ENCODE measurements around the gene BEND6. TPM values are rescaled to one million over a fixed set of nuclear protein-coding genes. Genes with fewer than 3 reads are reported as not detected.

Gene BEND6
- total and polyA plus RNA-seq, 2 of the 8 experiments (the other 6 are each of a cell fraction or from before 2014, with no cell fraction given), result 0.71 to 2.1 TPM

DNA sequence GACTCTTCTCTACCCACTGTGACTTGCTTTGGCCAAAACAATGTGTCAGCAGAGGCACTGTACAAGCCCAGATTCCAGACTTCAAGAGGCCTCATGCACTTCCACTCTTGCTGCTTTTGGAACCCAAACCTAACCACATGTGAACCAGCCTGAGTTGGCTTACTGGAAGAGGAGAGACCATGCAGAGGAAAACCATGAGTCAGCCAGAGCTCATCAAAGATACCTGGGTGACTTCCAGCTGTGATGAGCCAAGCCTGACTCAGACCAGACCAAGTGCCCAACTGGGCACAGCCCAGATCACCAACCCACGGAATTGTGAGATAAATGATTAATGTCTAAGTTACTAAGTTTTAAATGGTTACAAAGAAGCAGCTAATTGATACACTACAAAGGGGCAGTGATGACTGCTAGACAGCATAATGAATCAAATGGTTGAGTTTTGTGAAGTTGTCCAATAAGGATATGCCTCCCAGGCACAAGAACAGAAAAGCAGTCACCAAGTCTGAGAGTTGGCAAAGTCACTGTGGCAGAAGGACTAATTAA lies 16.2 kb upstream of the BEND6 start:
- Histone ChIP-seq H3K79me1 (ENCODE audit: low read depth, low read length) (no peaks in the 10 kb centered on the region), H3K23ac (ENCODE audit: insufficient read length) (no peak overlapping the region), H3K18ac (ENCODE audit: extremely low read depth, low read length) (no peak overlapping the region), H2BK20ac (ENCODE audit: low read length) (no peak overlapping the region), H3K14ac (ENCODE audit: insufficient read length) (no peak overlapping the region), H3K27me3 (replicated peaks in 1 of 4; ENCODE audit: control insufficient read depth in 3 of 4, extremely low read depth in 1 of 4, insufficient read depth in 3 of 4, low read length in 3 of 4) (no peaks in the 10 kb centered on the region), H3K4me2 (ENCODE audit: insufficient read depth in 1 of 2, low read depth in 2 of 2, low read length in 2 of 2) (no peak overlapping the region), H4K91ac (replicated peaks; ENCODE audit: insufficient read length, low read length) (no peak overlapping the region), H2AK5ac (ENCODE audit: low read depth, low read length) (0 out of 2 replicates have a peak overlapping the region, but pooled peaks have one; percentile 28), H3K79me2 (ENCODE audit: control insufficient read depth in 1 of 2, insufficient read depth in 2 of 2, low read length in 2 of 2) (no peaks in the 10 kb centered on the region), H2BK15ac (ENCODE audit: low read length) (no peak overlapping the region), H3K4me3 (ENCODE audit: extremely low read depth in 1 of 4, insufficient read depth in 2 of 4, low read depth in 3 of 4, low read length in 4 of 4) (no peak overlapping the region), H3K9ac (replicated peaks in 1 of 4; ENCODE audit: extremely low read depth in 1 of 4, low read depth in 3 of 4, low read length in 3 of 4) (no peak overlapping the region), H4K5ac (ENCODE audit: insufficient read length, low read depth, low read length) (no peak overlapping the region), H2BK5ac (ENCODE audit: low read depth, low read length) (0 out of 2 replicates have a peak overlapping the region, but pooled peaks have one; percentile 9), H3K56ac (replicated peaks; ENCODE audit: insufficient read length, low read depth, low read length) (no peak overlapping the region), H3K9me3 (ENCODE audit: insufficient read depth in 2 of 2, low read depth in 1 of 2, low read length in 1 of 2) (no peaks in the 10 kb centered on the region), H3K4me1 (replicated peaks in 1 of 4; ENCODE audit: control insufficient read depth in 3 of 4, insufficient read depth in 4 of 4, low read length in 3 of 4) (no peaks in the 10 kb centered on the region), H3K23me2 (ENCODE audit: low read depth, low read length) (no peaks in the 10 kb centered on the region), H4K8ac (ENCODE audit: extremely low read depth, insufficient read depth, low read length) (no peak overlapping the region), H2BK120ac (replicated peaks; ENCODE audit: low read depth, low read length) (no peak overlapping the region), H2BK12ac (ENCODE audit: low read depth, low read length) (no peak overlapping the region), H2AFZ (ENCODE audit: low read length) (no peak overlapping the region), H3K4ac (replicated peaks; ENCODE audit: insufficient read length, low read depth, low read length) (no peak overlapping the region), H3K36me3 (ENCODE audit: control insufficient read depth in 2 of 4, insufficient read depth in 4 of 4, low read length in 3 of 4) (no peaks in the 10 kb centered on the region), H4K20me1 (replicated peaks in 1 of 2; ENCODE audit: control insufficient read depth in 1 of 2, insufficient read depth in 2 of 2, low read length in 2 of 2) (no peaks in the 10 kb centered on the region), H3K27ac (ENCODE audit: low read depth, low read length) (no peak overlapping the region)
- no peak for DNase-seq (ENCODE audit: low read depth in 1 of 2, low spot score in 2 of 2)
- POLR2A ChIA-PET (ENCODE audit: partially characterized antibody), result interaction anchor here (1.6 kb wide), 1 partner anchor 17 kb away, joined by 4 read pairs; the partner anchor contains the start of gene BEND6
- 0 out of 2 replicates have a peak, but pooled peaks have one; percentile 12 for TF ChIP-seq BACH1 (IDR thresholded peaks at IDR 0.05; ENCODE audit: low read length)
- TF ChIP-seq, protein P1, sequence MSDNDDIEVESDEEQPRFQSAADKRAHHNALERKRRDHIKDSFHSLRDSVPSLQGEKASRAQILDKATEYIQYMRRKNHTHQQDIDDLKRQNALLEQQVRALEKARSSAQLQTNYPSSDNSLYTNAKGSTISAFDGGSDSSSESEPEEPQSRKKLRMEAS (IDR thresholded peaks at IDR 0.05), result no peak
- CTCF ChIA-PET (ENCODE audit: partially characterized antibody), result interaction anchor here (0.7 to 3.7 kb wide), 6 partner anchors 11 to 254 kb away, joined by 3 to 22 read pairs (median 4); partner anchors contain the start of gene BEND6
- WGBS, 2 experiments (ENCODE audit: extremely low coverage in 1 of 2, insufficient coverage in 1 of 2, insufficient read length in 1 of 2, insufficient replicate concordance in 2 of 2, low coverage in 1 of 2, low lambda C conversion rate in 2 of 2, missing lambda C conversion rate in 1 of 2), result 94% methylated on average over 1 of the region's 1 CpG; no CpG with 5 or more reads in 1 of the 2 experiments
- FAIRE-seq, result no peak
